Tibial nerve (tissue), 4 donors: ENCODE data around the gene TUBGCP6. TPM values are rescaled to one million over a fixed set of nuclear protein-coding genes. Genes with fewer than 3 reads are reported as not detected.

Source experiments
- DNase-seq, 2 donors: peaks; one replicate each; pipeline ENCODE4 v3.0.0-alpha.2; 2019; ENCODE audit warnings: low spot score in 2 of 2
- H3K27ac ChIP-seq, 4 donors: fragments of 200-600 bp; sonication (generic) in 3 of 4; one replicate each; pipeline ENCODE4 v1.5.1; 2017 to 2019; ENCODE audit warnings: mild to moderate bottlenecking in 1 of 4
- H3K27me3 ChIP-seq, 2 donors: fragments of 200-600 bp; sonication (generic) in 1 of 2; one replicate each; pipeline versions ENCODE4 v1.5.1 to v1.6.0; 2017 to 2019
- H3K36me3 ChIP-seq, 3 donors: fragments of 200-600 bp; sonication (generic); one replicate each; pipeline ENCODE4 v1.5.1; 2018 to 2019
- H3K4me1 ChIP-seq, 4 donors: fragments of 200-600 bp; sonication (generic) in 3 of 4; one replicate each; pipeline ENCODE4 v1.5.1; 2017 to 2019
- H3K4me3 ChIP-seq, 4 donors: fragments of 200-600 bp; sonication (generic) in 3 of 4; one replicate each; pipeline ENCODE4 v1.5.1; 2017 to 2019; ENCODE audit warnings: mild to moderate bottlenecking in 1 of 4, moderate library complexity in 1 of 4
- H3K9me3 ChIP-seq, 4 donors: fragments of 200-600 bp; sonication (generic) in 3 of 4; one replicate each; pipeline ENCODE4 v1.5.1; 2017 to 2019
- EP300 ChIP-seq, 2 donors: sonication (generic); formaldehyde crosslinking; IDR thresholded peaks; one replicate each; pipeline ENCODE4 v1.6.1; 2017; ENCODE audit warnings: antibody characterized with exemption in 2 of 2, mild to moderate bottlenecking in 1 of 2
- POLR2A ChIP-seq, 2 donors: fragments of 450-650 bp; IDR thresholded peaks; one replicate each; pipeline ENCODE4 v1.6.1; 2017; ENCODE audit warnings: antibody characterized with exemption in 2 of 2, mild to moderate bottlenecking in 2 of 2, moderate library complexity in 2 of 2
- WGBS, 2 donors: methylation state at CpG; one replicate each; pipeline ENCODE4 v1.1.5; 2018; 5-methylcytosine and 5-hydroxymethylcytosine counted together
- total RNA-seq, 4 donors: library from RNA; depleted of rRNA; stranded (reverse); fragments of >200 nt; gene quantifications; one replicate each; pipeline ENCODE4 v1.1.0, GENCODE V29; 2016
- TF ChIP-seq, protein P1 (sequence below), 5 experiments: fragments of 200-600 bp in 3 of 5; fragments of 450-650 bp in 2 of 5; sonication (generic) in 3 of 5; IDR thresholded peaks; one replicate each; pipeline ENCODE4 v1.5.1; 2016 to 2019; ENCODE audit warnings: antibody characterized with exemption in 5 of 5, mild to moderate bottlenecking in 3 of 5, moderate library complexity in 2 of 5

Gene TUBGCP6
- total RNA-seq, 4 donors from 2014 or later, result 72.2 to 127 (median 78.6) TPM

DNA sequence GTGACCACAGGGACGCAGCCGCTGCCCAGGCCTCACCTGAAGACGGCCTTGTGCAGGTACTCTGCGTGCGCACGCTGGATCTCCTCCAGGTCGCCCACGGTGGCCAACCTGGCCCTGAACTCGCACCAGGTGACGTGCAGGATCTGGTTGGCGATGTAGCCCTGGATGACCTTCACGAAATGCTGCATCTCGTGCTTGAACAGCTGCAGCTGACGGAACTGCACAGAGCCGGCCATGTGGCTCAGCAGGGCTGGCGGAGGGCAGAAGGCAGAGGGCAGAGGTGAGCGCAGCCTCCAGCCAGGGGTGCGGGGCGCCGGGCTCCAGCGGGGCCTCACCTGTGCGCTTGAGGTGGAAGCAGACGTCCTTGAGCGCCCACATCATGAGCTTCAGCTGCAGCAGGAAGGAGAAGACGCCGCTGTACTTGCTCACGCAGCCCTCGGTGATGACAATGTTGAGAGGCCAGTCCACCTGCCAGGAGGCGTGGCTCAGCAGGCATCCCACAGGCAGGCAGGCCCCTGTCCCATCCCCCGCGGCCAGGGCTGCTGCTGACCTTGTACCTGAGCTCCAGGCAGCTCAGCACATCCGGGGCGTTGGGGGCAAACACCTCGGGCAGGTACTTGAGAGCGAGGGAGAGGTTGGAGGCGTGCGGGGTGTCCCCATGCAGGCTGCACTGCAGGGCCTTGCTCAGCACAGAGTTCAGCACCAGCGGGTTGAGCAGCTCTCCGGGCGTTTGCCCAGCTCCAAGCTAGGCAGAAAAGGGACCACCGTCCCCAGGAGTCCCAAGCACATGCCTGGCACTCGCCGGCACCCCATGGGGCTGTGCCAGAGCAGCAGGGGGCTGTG lies 26.4 kb downstream of the TUBGCP6 start:
- H3K4me3 ChIP-seq, result no peak overlapping the region
- no peaks in the 10 kb centered on the region for H3K9me3 ChIP-seq
- no peak overlapping the region for H3K27ac ChIP-seq
- 82 to 92% methylated on average over 32 to 39 of the region's 43 CpGs for WGBS, 2 donors
- H3K36me3 ChIP-seq, result peaks cover 9 to 100% (median 61%) of the 10 kb centered on the region in 3 donors
- H3K4me1 ChIP-seq, result peaks cover 0 to 25% (median 0%) of the 10 kb centered on the region in 4 donors
- no peaks in the 10 kb centered on the region for H3K27me3 ChIP-seq
- TF ChIP-seq, protein P1, sequence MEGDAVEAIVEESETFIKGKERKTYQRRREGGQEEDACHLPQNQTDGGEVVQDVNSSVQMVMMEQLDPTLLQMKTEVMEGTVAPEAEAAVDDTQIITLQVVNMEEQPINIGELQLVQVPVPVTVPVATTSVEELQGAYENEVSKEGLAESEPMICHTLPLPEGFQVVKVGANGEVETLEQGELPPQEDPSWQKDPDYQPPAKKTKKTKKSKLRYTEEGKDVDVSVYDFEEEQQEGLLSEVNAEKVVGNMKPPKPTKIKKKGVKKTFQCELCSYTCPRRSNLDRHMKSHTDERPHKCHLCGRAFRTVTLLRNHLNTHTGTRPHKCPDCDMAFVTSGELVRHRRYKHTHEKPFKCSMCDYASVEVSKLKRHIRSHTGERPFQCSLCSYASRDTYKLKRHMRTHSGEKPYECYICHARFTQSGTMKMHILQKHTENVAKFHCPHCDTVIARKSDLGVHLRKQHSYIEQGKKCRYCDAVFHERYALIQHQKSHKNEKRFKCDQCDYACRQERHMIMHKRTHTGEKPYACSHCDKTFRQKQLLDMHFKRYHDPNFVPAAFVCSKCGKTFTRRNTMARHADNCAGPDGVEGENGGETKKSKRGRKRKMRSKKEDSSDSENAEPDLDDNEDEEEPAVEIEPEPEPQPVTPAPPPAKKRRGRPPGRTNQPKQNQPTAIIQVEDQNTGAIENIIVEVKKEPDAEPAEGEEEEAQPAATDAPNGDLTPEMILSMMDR (IDR thresholded peaks at IDR 0.05), result no peak
- TF ChIP-seq EP300 (IDR thresholded peaks at IDR 0.05), result no peak
- no peak for TF ChIP-seq POLR2A (IDR thresholded peaks at IDR 0.05)
- no peak for DNase-seq

- no peaks in the 10 kb centered on the region for H3K27me3 ChIP-seq
- peaks cover 0 to 25% (median 0%) of the 10 kb centered on the region in 4 donors for H3K4me1 ChIP-seq
- H3K36me3 ChIP-seq, result peaks cover 9 to 100% (median 55%) of the 10 kb centered on the region in 3 donors
- no peak for DNase-seq
- 77 to 86% methylated on average over 12 to 21 of the region's 21 CpGs for WGBS, 2 donors
- TF ChIP-seq POLR2A (IDR thresholded peaks at IDR 0.05), result no peak
- TF ChIP-seq EP300 (IDR thresholded peaks at IDR 0.05), result no peak
- TF ChIP-seq, protein P1 (IDR thresholded peaks at IDR 0.05), result no peak
- H3K9me3 ChIP-seq, result no peaks in the 10 kb centered on the region
- no peak overlapping the region for H3K27ac ChIP-seq
- no peak overlapping the region for H3K4me3 ChIP-seq
Observed at GRCh38 chr22:50217543-50218152, 27.2 kb downstream of the TUBGCP6 start.

- Histone ChIP-seq H3K4me3 (no peak overlapping the region), H3K27me3 (no peaks in the 10 kb centered on the region), H3K36me3 (peaks cover 10 to 100% (median 48%) of the 10 kb centered on the region in 3 donors), H3K27ac (no peak overlapping the region), H3K4me1 (peaks cover 0 to 25% (median 0%) of the 10 kb centered on the region in 4 donors), H3K9me3 (no peaks in the 10 kb centered on the region)
- WGBS, 2 donors, result 94 to 95% methylated on average over 43 to 51 of the region's 57 CpGs
- no peak for DNase-seq
- TF ChIP-seq EP300 (IDR thresholded peaks at IDR 0.05) (no peak), POLR2A (IDR thresholded peaks at IDR 0.05) (no peak)
- TF ChIP-seq, protein P1 (IDR thresholded peaks at IDR 0.05), result no peak
Observed at GRCh38 chr22:50216684-50217520, 27.9 kb downstream of the TUBGCP6 start.

DNA sequence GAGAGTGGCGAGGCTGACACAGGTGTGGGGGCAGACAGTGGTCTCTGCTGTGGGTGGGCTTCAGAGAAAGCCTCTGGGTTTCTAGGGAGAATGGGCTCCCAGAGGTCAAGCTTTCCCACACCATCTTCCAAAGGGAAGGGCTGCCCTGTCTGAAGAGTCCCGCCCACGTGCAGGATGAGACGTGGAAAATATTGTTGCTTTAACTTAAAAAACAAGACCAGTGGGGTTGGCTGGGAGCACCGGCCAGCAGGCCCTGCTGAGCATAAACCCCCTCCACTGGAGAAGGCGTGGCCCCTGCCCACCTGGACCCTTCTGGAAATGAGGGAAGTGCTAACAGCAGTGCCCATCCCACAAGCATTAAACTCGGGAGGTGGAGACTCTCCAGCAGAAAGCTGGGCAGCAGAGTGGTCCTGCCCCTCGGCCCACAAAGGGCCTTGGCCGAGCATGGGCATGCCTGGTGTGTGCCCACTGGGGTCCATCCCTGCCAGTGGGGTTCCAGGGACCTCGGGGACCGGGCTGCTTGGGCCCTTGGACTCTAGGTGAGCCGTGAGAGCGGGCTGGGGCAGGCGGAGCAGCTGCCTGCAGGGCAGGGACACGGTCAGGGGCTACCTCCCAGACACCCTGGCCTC lies 28.7 kb downstream of the TUBGCP6 start:
- no peak for DNase-seq
- H3K36me3 ChIP-seq, result peaks cover 10 to 100% (median 41%) of the 10 kb centered on the region in 3 donors
- no peaks in the 10 kb centered on the region for H3K9me3 ChIP-seq
- H3K27ac ChIP-seq, result no peak overlapping the region
- WGBS, 2 donors, result 78 to 79% methylated on average over 15 of the region's 15 CpGs
- no peak overlapping the region for H3K4me3 ChIP-seq
- TF ChIP-seq EP300 (IDR thresholded peaks at IDR 0.05), result no peak
- TF ChIP-seq POLR2A (IDR thresholded peaks at IDR 0.05), result no peak
- H3K27me3 ChIP-seq, result no peaks in the 10 kb centered on the region
- H3K4me1 ChIP-seq, result peaks cover 0 to 25% (median 0%) of the 10 kb centered on the region in 4 donors
